Mononuclear cell (primary cell): ENCODE data around the gene AGBL5. TPM values are rescaled to one million over a fixed set of nuclear protein-coding genes. Genes with fewer than 3 reads are reported as not detected.

Experiments used
- H3K27me3 ChIP-seq: 2 replicates; pipeline ENCODE4 v1.6.0; 2011; ENCODE audit warnings: low read length, control low read depth; ENCODE audit not compliant: insufficient read depth
- H3K4me1 ChIP-seq: 2 replicates; pipeline ENCODE4 v1.5.1; 2011; ENCODE audit warnings: mild to moderate bottlenecking, low read length, control low read depth; ENCODE audit not compliant: insufficient read depth
- H3K4me3 ChIP-seq: 2 replicates; pipeline ENCODE4 v1.5.1; 2011; ENCODE audit warnings: mild to moderate bottlenecking, low read length, moderate library complexity
- H3K9me3 ChIP-seq: 2 replicates; pipeline ENCODE4 v1.5.1; 2011; ENCODE audit warnings: low read depth, mild to moderate bottlenecking, control low read depth, low read length
- total RNA-seq: library from RNA; depleted of rRNA; stranded (reverse); fragments of >200 nt; gene quantifications from one replicate; pipeline ENCODE4 v1.2.3, GENCODE V29; 2012

Gene AGBL5
- total RNA-seq: 8.9 TPM

GRCh38 chr2:27050996-27051901, at the start of gene AGBL5:
TSS of gene AGBL5 (plus strand) at chr2:27051668. CDS start at chr2:27052959, 1,291 bp downstream.
- Histone ChIP-seq H3K4me1 (peaks cover 21% of the 10 kb centered on the region), H3K4me3 (peak within 1 kb of the TSS; percentile 78), H3K9me3 (no peaks in the 10 kb centered on the region), H3K27me3 (no peaks in the 10 kb centered on the region)

- Histone ChIP-seq H3K27me3 (no peaks in the 10 kb centered on the region), H3K9me3 (no peaks in the 10 kb centered on the region), H3K4me3 (no peak overlapping the region), H3K4me1 (peaks cover 6% of the 10 kb centered on the region)
Observed at GRCh38 chr2:27001950-27002349, 49.5 kb upstream of the AGBL5 start.

GRCh38 chr2:27003007-27003406, 48.5 kb upstream of the AGBL5 start:
- peaks cover 6% of the 10 kb centered on the region for H3K4me1 ChIP-seq
- H3K9me3 ChIP-seq: no peaks in the 10 kb centered on the region
- no peaks in the 10 kb centered on the region for H3K27me3 ChIP-seq
- no peak overlapping the region for H3K4me3 ChIP-seq

GRCh38 chr2:27003857-27004256, 47.6 kb upstream of the AGBL5 start:
- Histone ChIP-seq H3K27me3 (no peaks in the 10 kb centered on the region), H3K4me3 (no peak overlapping the region), H3K9me3 (no peaks in the 10 kb centered on the region), H3K4me1 (peaks cover 6% of the 10 kb centered on the region)

GRCh38 chr2:27006602-27007415, 44.7 kb upstream of the AGBL5 start:
- H3K9me3 ChIP-seq: no peaks in the 10 kb centered on the region
- H3K27me3 ChIP-seq: no peaks in the 10 kb centered on the region
- H3K4me1 ChIP-seq: peaks cover 7% of the 10 kb centered on the region
- no peak overlapping the region for H3K4me3 ChIP-seq

GRCh38 chr2:27007416-27008374, 43.8 kb upstream of the AGBL5 start:
- Histone ChIP-seq H3K9me3 (no peaks in the 10 kb centered on the region), H3K27me3 (no peaks in the 10 kb centered on the region), H3K4me3 (no peak overlapping the region), H3K4me1 (peaks cover 7% of the 10 kb centered on the region)

GRCh38 chr2:27008678-27009077, 42.8 kb upstream of the AGBL5 start:
- Histone ChIP-seq H3K9me3 (no peaks in the 10 kb centered on the region), H3K4me1 (peaks cover 7% of the 10 kb centered on the region), H3K4me3 (no peak overlapping the region), H3K27me3 (no peaks in the 10 kb centered on the region)

- Histone ChIP-seq H3K4me3 (no peak overlapping the region), H3K4me1 (peaks cover 7% of the 10 kb centered on the region), H3K9me3 (no peaks in the 10 kb centered on the region), H3K27me3 (no peaks in the 10 kb centered on the region)
Observed at GRCh38 chr2:27009083-27009482, 42.4 kb upstream of the AGBL5 start.

GRCh38 chr2:27009716-27010115, 41.8 kb upstream of the AGBL5 start:
- Histone ChIP-seq H3K9me3 (no peaks in the 10 kb centered on the region), H3K27me3 (no peaks in the 10 kb centered on the region), H3K4me1 (peaks cover 7% of the 10 kb centered on the region), H3K4me3 (no peak overlapping the region)

GRCh38 chr2:27010139-27010538, 41.3 kb upstream of the AGBL5 start:
- H3K4me1 ChIP-seq: peaks cover 7% of the 10 kb centered on the region
- no peaks in the 10 kb centered on the region for H3K27me3 ChIP-seq
- no peak overlapping the region for H3K4me3 ChIP-seq
- no peaks in the 10 kb centered on the region for H3K9me3 ChIP-seq

GRCh38 chr2:27013738-27014137, 37.7 kb upstream of the AGBL5 start:
- Histone ChIP-seq H3K4me3 (no peak overlapping the region), H3K4me1 (peaks cover 7% of the 10 kb centered on the region), H3K9me3 (no peaks in the 10 kb centered on the region), H3K27me3 (no peaks in the 10 kb centered on the region)

- no peak overlapping the region for H3K4me3 ChIP-seq
- no peaks in the 10 kb centered on the region for H3K9me3 ChIP-seq
- H3K27me3 ChIP-seq: no peaks in the 10 kb centered on the region
- H3K4me1 ChIP-seq: peaks cover 7% of the 10 kb centered on the region
Observed at GRCh38 chr2:27014771-27015433, 36.6 kb upstream of the AGBL5 start.

- no peaks in the 10 kb centered on the region for H3K27me3 ChIP-seq
- H3K9me3 ChIP-seq: no peaks in the 10 kb centered on the region
Observed at GRCh38 chr2:27016801-27017325, 34.6 kb upstream of the AGBL5 start.

GRCh38 chr2:27018142-27018541, 33.3 kb upstream of the AGBL5 start:
- H3K4me3 ChIP-seq: no peak overlapping the region
- H3K9me3 ChIP-seq: no peaks in the 10 kb centered on the region
- no peaks in the 10 kb centered on the region for H3K4me1 ChIP-seq
- H3K27me3 ChIP-seq: no peaks in the 10 kb centered on the region

More at GRCh38 chr2:27016801-27017325, 34.6 kb upstream of the AGBL5 start:
- H3K4me3 ChIP-seq: no peak overlapping the region
- no peaks in the 10 kb centered on the region for H3K4me1 ChIP-seq
